HFFc6 (cell line): ENCODE results near the gene MALRD1. TPM values are rescaled to one million over a fixed set of nuclear protein-coding genes. Genes with fewer than 3 reads are reported as not detected.

Experiments used
- DNase-seq: peaks from one replicate; pipeline ENCODE4 v3.0.0-alpha.2; 2018
- H3K27ac Mint-ChIP-seq: 2 replicates; pipeline ENCODE4 v1.8.0; 2020; ENCODE audit warnings: mild to moderate bottlenecking, mixed read lengths
- H3K27me3 Mint-ChIP-seq: 2 replicates; pipeline ENCODE4 v1.8.0; 2021; ENCODE audit warnings: mild to moderate bottlenecking, moderate library complexity, mixed read lengths; ENCODE audit not compliant: insufficient read depth
- H3K36me3 Mint-ChIP-seq: 2 replicates; pipeline ENCODE4 v1.8.0; 2021; ENCODE audit warnings: low read depth, mixed read lengths
- H3K4me1 Mint-ChIP-seq: 2 replicates; pipeline ENCODE4 v1.8.0; 2020; ENCODE audit warnings: low read depth, mixed read lengths
- H3K4me3 Mint-ChIP-seq: 2 replicates; pipeline ENCODE4 v1.8.0; 2020; ENCODE audit warnings: mild to moderate bottlenecking, moderate library complexity, mixed read lengths
- H3K9me3 Mint-ChIP-seq: 2 replicates; pipeline ENCODE4 v1.8.0; 2020; ENCODE audit warnings: mild to moderate bottlenecking, mixed read lengths
- CTCF ChIP-seq: fragments of 200-600 bp; sonication (generic); IDR thresholded peaks from 2 replicates; pipeline ENCODE4 v1.5.0; 2021; ENCODE audit warnings: antibody characterized with exemption, mild to moderate bottlenecking
- total RNA-seq, 6 experiments: library from RNA; stranded (reverse); fragmentation: NEBNext Ultra II Directional; extraction: Animal tissue kit (Norgen Biotek cat#: 25700); gene quantifications; 2 replicates in 1 of 6; 3 replicates in 5 of 6; pipeline ENCODE4 v1.2.3, GENCODE V29; 2021

Gene MALRD1
- total RNA-seq, 6 experiments from 2014 or later: not detected

- Mint-ChIP-seq H3K4me1 (no peaks in the 10 kb centered on the region), H3K27ac (no peak overlapping the region), H3K9me3 (peaks cover 35% of the 10 kb centered on the region), H3K4me3 (no peak overlapping the region), H3K27me3 (no peaks in the 10 kb centered on the region), H3K36me3 (no peaks in the 10 kb centered on the region)
- no peak for TF ChIP-seq CTCF
- no peak for DNase-seq
Measured at GRCh38 chr10:19158358-19158757, 109.8 kb downstream of the MALRD1 start.

- Mint-ChIP-seq H3K27me3 (no peaks in the 10 kb centered on the region), H3K9me3 (peaks cover 34% of the 10 kb centered on the region), H3K4me1 (no peaks in the 10 kb centered on the region), H3K36me3 (no peaks in the 10 kb centered on the region), H3K27ac (no peak overlapping the region), H3K4me3 (no peak overlapping the region)
- DNase-seq: no peak
- TF ChIP-seq CTCF: no peak
Measured at GRCh38 chr10:19158870-19159269, 110.3 kb downstream of the MALRD1 start.

GRCh38 chr10:19164461-19164860, 115.9 kb downstream of the MALRD1 start:
- H3K9me3 Mint-ChIP-seq: peaks cover 31% of the 10 kb centered on the region
- no peak overlapping the region for H3K27ac Mint-ChIP-seq
- no peak for TF ChIP-seq CTCF
- H3K36me3 Mint-ChIP-seq: no peaks in the 10 kb centered on the region
- no peaks in the 10 kb centered on the region; the same call in 1 of the 2 replicates for H3K27me3 Mint-ChIP-seq
- no peaks in the 10 kb centered on the region for H3K4me1 Mint-ChIP-seq
- H3K4me3 Mint-ChIP-seq: no peak overlapping the region
- no peak for DNase-seq

GRCh38 chr10:19168584-19168983, 120.0 kb downstream of the MALRD1 start:
- no peak; the same call in 1 of the 2 replicates for TF ChIP-seq CTCF
- no peak overlapping the region for H3K27ac Mint-ChIP-seq
- peaks cover 28% of the 10 kb centered on the region for H3K9me3 Mint-ChIP-seq
- H3K36me3 Mint-ChIP-seq: no peaks in the 10 kb centered on the region
- no peak overlapping the region for H3K4me3 Mint-ChIP-seq
- no peaks in the 10 kb centered on the region for H3K4me1 Mint-ChIP-seq
- DNase-seq: no peak
- H3K27me3 Mint-ChIP-seq: no peaks in the 10 kb centered on the region; the same call in 1 of the 2 replicates

GRCh38 chr10:19169041-19169440, 120.4 kb downstream of the MALRD1 start:
- TF ChIP-seq CTCF: no peak
- Mint-ChIP-seq H3K27ac (no peak overlapping the region), H3K36me3 (no peaks in the 10 kb centered on the region), H3K4me3 (no peak overlapping the region), H3K27me3 (no peaks in the 10 kb centered on the region; the same call in 1 of the 2 replicates), H3K4me1 (no peaks in the 10 kb centered on the region), H3K9me3 (peaks cover 28% of the 10 kb centered on the region)
- no peak for DNase-seq

GRCh38 chr10:19169684-19170083, 121.1 kb downstream of the MALRD1 start:
- Mint-ChIP-seq H3K36me3 (no peaks in the 10 kb centered on the region), H3K9me3 (peaks cover 28% of the 10 kb centered on the region), H3K4me3 (no peak overlapping the region), H3K27me3 (no peaks in the 10 kb centered on the region; the same call in 1 of the 2 replicates), H3K27ac (no peak overlapping the region), H3K4me1 (no peaks in the 10 kb centered on the region)
- no peak for DNase-seq
- TF ChIP-seq CTCF: no peak
